Neural cell (in vitro differentiated cells): ENCODE measurements around the gene NOX4. TPM values are rescaled to one million over a fixed set of nuclear protein-coding genes. Genes with fewer than 3 reads are reported as not detected.

ENCODE experiments used
- H2AFZ ChIP-seq: fragments of 200-600, 300-800 bp; sonication (generic), shearing (Covaris generic); 2 replicates; pipeline ENCODE4 v1.6.0; 2014; ENCODE audit warnings: low read depth, mild to moderate bottlenecking, antibody characterized with exemption, low read length, moderate library complexity
- H3F3A ChIP-seq: fragments of 200-600 bp; shearing (Covaris generic); 2 replicates; pipeline ENCODE4 v1.6.1; 2016; ENCODE audit warnings: mild to moderate bottlenecking, moderate library complexity, mixed read lengths, antibody characterized with exemption, low read length; ENCODE audit not compliant: insufficient read depth, poor library complexity, severe bottlenecking
- H3K27ac ChIP-seq: fragments of 200-600, 300-800 bp; sonication (generic), shearing (Covaris generic); 2 replicates; pipeline ENCODE4 v1.5.1; 2014; ENCODE audit warnings: mild to moderate bottlenecking, low read length, moderate library complexity
- H3K27me3 ChIP-seq: fragments of 300-800, 200-600 bp; sonication (generic), shearing (Covaris generic); 2 replicates; pipeline ENCODE4 v1.6.0; 2014; ENCODE audit warnings: mild to moderate bottlenecking, low read depth, low read length, moderate library complexity; ENCODE audit not compliant: insufficient read depth
- H3K36me3 ChIP-seq: fragments of 300-800, 200-600 bp; sonication (generic), shearing (Covaris generic); 2 replicates; pipeline ENCODE4 v1.5.1; 2014; ENCODE audit warnings: mild to moderate bottlenecking, antibody characterized with exemption, low read length, moderate library complexity; ENCODE audit not compliant: insufficient read depth
- H3K4me2 ChIP-seq: fragments of 300-800, 200-600 bp; sonication (generic), shearing (Covaris generic); 2 replicates; pipeline ENCODE4 v1.6.0; 2014; ENCODE audit warnings: mild to moderate bottlenecking, low read length
- H3K4me3 ChIP-seq: fragments of 300-800, 200-600 bp; sonication (generic), shearing (Covaris generic); 2 replicates; pipeline ENCODE4 v1.5.1; 2014; ENCODE audit warnings: mild to moderate bottlenecking, low read length, moderate library complexity
- H3K79me2 ChIP-seq: fragments of 200-600 bp; shearing (Covaris generic); replicated peaks from 2 replicates; pipeline ENCODE4 v1.6.0; 2014; ENCODE audit warnings: mild to moderate bottlenecking, low read length, moderate library complexity; ENCODE audit not compliant: insufficient read depth
- H3K9ac ChIP-seq: fragments of 300-800, 200-600 bp; sonication (generic), shearing (Covaris generic); 2 replicates; pipeline ENCODE4 v1.6.1; 2016; ENCODE audit warnings: mild to moderate bottlenecking, low read length, mixed read lengths
- H3K9me2 ChIP-seq: fragments of 200-600 bp; shearing (Covaris generic); 2 replicates; pipeline ENCODE4 v1.6.1; 2016; ENCODE audit warnings: mild to moderate bottlenecking, low read length, mixed read lengths; ENCODE audit not compliant: insufficient read depth
- H3K9me3 ChIP-seq: fragments of 200-600, 300-800 bp; sonication (generic), shearing (Covaris generic); 2 replicates; pipeline ENCODE4 v1.6.1; 2016; ENCODE audit warnings: mild to moderate bottlenecking, mixed run types, low read length, moderate library complexity, mixed read lengths
- H4K20me1 ChIP-seq: fragments of 200-600 bp; shearing (Covaris generic); 2 replicates; pipeline ENCODE4 v1.6.1; 2016; ENCODE audit warnings: mild to moderate bottlenecking, mixed run types; ENCODE audit not compliant: insufficient read depth
- EP300 ChIP-seq: fragments of 450-650 bp; conservative IDR thresholded peaks from 2 replicates; pipeline ENCODE4 v1.6.1; 2014; ENCODE audit warnings: antibody characterized with exemption, mild to moderate bottlenecking, moderate library complexity; ENCODE audit not compliant: poor library complexity, severe bottlenecking
- EZH2 ChIP-seq: fragments of 200-600, 300-800 bp; shearing (Covaris generic), sonication (generic); IDR thresholded peaks from 2 replicates; pipeline ENCODE4 v1.6.1; 2014; ENCODE audit warnings: antibody characterized with exemption, low read length, borderline replicate concordance, mild to moderate bottlenecking; ENCODE audit not compliant: insufficient read depth, poor library complexity, severe bottlenecking
- MXI1 ChIP-seq: fragments of 450-650 bp; conservative IDR thresholded peaks from 2 replicates; pipeline ENCODE4 v1.6.1; 2014; ENCODE audit warnings: antibody characterized with exemption, mild to moderate bottlenecking; ENCODE audit not compliant: poor library complexity, severe bottlenecking
- POLR2AphosphoS5 ChIP-seq: IDR thresholded peaks from 2 replicates; pipeline ENCODE4 v1.6.1; 2012
- RAD21 ChIP-seq: fragments of 450-650 bp; conservative IDR thresholded peaks from 2 replicates; pipeline ENCODE4 v1.6.1; 2014; ENCODE audit warnings: antibody characterized with exemption, mild to moderate bottlenecking, moderate library complexity
- SMC3 ChIP-seq: fragments of 450-650 bp; conservative IDR thresholded peaks from 2 replicates; pipeline ENCODE4 v1.6.1; 2014; ENCODE audit warnings: antibody characterized with exemption, mild to moderate bottlenecking, moderate library complexity; ENCODE audit not compliant: poor library complexity
- TAF1 ChIP-seq: IDR thresholded peaks from 2 replicates; pipeline ENCODE4 v1.6.1; 2012; ENCODE audit warnings: low read depth
- polyA minus RNA-seq: library from RNA; depleted of rRNA, polyadenylated mRNA; stranded (reverse); fragments of >200 nt; gene quantifications from 2 replicates; pipeline ENCODE4 v1.2.3, GENCODE V29; 2014
- polyA plus RNA-seq: library from polyadenylated mRNA; depleted of rRNA; stranded (reverse); fragments of >200 nt; gene quantifications from 2 replicates; pipeline ENCODE4 v1.2.3, GENCODE V29; 2014
- TF ChIP-seq, protein P1 (sequence below): fragments of 450-650 bp; IDR thresholded peaks from 2 replicates; pipeline ENCODE4 v1.5.1; 2014; ENCODE audit warnings: antibody characterized with exemption, mild to moderate bottlenecking, moderate library complexity; ENCODE audit not compliant: poor library complexity, severe bottlenecking
- TF ChIP-seq, protein P2 (sequence below): IDR thresholded peaks from 2 replicates; pipeline ENCODE4 v1.6.1; 2012; ENCODE audit warnings: borderline replicate concordance

Gene NOX4
- polyA plus RNA-seq = 0.71 and 0.96 TPM in 2 replicates
- polyA minus RNA-seq = 5.1 TPM in 2 replicates

DNA sequence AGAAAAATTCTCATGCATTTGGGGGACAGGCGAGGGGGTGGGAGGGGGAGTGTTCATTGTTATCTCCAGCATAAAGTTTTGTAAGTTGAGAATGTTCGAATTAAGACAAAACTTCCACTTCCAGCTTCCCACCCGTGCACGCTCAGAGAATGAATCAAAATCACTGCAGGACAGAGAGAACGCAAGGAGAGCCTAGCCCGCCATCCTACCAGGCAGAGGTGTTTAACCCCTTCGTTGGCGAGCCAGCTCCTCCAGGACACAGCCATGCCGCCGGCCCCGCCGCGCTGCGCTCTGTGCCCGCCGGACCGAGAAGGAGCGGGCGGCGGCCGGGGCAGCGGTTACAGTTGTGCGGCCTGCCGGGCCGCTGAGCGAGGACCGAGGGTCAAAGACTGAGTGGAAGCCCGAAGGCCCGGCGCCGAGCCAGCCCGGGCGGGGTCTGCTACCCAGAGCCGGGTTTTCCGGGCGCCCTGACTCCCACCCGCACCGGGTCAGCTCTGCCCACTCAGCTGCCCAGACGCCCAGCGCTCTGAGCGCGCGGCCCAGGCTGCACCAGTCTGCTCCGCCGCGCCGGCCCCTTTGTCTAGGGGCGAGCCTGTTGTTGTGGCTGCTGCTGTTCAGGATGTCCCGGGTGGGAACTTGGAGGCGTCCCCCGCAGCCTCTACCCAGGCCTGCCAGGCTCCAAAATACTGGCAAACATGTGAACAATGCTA is at the start of gene NOX4:
TSS of gene NOX4 (minus strand) at position 395 of the 710 bp plus-strand sequence. CDS start at position 266, 129 bp downstream.
- Histone ChIP-seq H3K79me2 (no peaks in the 10 kb centered on the region), H3K36me3 (no peaks in the 10 kb centered on the region), H3K27me3 (no peaks in the 10 kb centered on the region), H3K9ac (peak within 1 kb of the TSS; percentile 38), H4K20me1 (no peaks in the 10 kb centered on the region), H3K9me2 (no peaks in the 10 kb centered on the region), H3K27ac (no peak within 1 kb of the TSS), H3K9me3 (no peaks in the 10 kb centered on the region), H3K4me3 (peak within 1 kb of the TSS; percentile 66), H3F3A (no peaks in the 10 kb centered on the region), H3K4me2 (no peak within 1 kb of the TSS), H2AFZ (peak within 1 kb of the TSS; percentile 22)
- TF ChIP-seq TAF1 = no peak
- peak; percentile 23 for TF ChIP-seq SMC3

DNA sequence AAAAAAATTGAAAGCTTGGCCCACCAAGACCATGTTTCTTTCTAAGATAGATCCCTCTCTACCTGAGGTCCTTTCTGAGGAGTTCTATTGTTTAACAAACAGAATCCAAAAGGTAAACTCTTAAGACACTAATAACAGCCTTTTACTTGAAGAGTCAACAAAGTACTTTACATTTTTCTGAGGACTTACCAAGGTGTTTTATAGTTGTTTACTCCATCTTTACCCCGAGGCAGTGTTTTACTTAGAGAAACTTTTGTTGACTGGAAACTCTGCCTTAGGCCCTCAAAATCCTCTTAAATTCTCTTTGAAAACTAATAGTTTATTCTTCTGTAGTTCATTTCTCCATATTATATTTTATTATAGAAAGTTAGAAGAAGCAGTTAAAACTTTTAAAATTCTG is 49.7 kb upstream of the NOX4 start:
- Histone ChIP-seq H3K4me2 (no peak overlapping the region), H3K9me3 (no peaks in the 10 kb centered on the region), H4K20me1 (no peaks in the 10 kb centered on the region), H3K79me2 (no peaks in the 10 kb centered on the region), H3K27me3 (no peaks in the 10 kb centered on the region), H3K9me2 (no peaks in the 10 kb centered on the region), H3K9ac (no peak overlapping the region), H3K27ac (no peak overlapping the region), H3F3A (no peaks in the 10 kb centered on the region), H3K4me3 (no peak overlapping the region), H3K36me3 (no peaks in the 10 kb centered on the region), H2AFZ (no peak overlapping the region)
- TF ChIP-seq POLR2AphosphoS5 (no peak), SMC3 (no peak), TAF1 (no peak), EP300 (no peak), RAD21 (no peak), MXI1 (no peak), EZH2 (no peak)
- TF ChIP-seq, protein P1, sequence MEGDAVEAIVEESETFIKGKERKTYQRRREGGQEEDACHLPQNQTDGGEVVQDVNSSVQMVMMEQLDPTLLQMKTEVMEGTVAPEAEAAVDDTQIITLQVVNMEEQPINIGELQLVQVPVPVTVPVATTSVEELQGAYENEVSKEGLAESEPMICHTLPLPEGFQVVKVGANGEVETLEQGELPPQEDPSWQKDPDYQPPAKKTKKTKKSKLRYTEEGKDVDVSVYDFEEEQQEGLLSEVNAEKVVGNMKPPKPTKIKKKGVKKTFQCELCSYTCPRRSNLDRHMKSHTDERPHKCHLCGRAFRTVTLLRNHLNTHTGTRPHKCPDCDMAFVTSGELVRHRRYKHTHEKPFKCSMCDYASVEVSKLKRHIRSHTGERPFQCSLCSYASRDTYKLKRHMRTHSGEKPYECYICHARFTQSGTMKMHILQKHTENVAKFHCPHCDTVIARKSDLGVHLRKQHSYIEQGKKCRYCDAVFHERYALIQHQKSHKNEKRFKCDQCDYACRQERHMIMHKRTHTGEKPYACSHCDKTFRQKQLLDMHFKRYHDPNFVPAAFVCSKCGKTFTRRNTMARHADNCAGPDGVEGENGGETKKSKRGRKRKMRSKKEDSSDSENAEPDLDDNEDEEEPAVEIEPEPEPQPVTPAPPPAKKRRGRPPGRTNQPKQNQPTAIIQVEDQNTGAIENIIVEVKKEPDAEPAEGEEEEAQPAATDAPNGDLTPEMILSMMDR = no peak
- TF ChIP-seq, protein P2, sequence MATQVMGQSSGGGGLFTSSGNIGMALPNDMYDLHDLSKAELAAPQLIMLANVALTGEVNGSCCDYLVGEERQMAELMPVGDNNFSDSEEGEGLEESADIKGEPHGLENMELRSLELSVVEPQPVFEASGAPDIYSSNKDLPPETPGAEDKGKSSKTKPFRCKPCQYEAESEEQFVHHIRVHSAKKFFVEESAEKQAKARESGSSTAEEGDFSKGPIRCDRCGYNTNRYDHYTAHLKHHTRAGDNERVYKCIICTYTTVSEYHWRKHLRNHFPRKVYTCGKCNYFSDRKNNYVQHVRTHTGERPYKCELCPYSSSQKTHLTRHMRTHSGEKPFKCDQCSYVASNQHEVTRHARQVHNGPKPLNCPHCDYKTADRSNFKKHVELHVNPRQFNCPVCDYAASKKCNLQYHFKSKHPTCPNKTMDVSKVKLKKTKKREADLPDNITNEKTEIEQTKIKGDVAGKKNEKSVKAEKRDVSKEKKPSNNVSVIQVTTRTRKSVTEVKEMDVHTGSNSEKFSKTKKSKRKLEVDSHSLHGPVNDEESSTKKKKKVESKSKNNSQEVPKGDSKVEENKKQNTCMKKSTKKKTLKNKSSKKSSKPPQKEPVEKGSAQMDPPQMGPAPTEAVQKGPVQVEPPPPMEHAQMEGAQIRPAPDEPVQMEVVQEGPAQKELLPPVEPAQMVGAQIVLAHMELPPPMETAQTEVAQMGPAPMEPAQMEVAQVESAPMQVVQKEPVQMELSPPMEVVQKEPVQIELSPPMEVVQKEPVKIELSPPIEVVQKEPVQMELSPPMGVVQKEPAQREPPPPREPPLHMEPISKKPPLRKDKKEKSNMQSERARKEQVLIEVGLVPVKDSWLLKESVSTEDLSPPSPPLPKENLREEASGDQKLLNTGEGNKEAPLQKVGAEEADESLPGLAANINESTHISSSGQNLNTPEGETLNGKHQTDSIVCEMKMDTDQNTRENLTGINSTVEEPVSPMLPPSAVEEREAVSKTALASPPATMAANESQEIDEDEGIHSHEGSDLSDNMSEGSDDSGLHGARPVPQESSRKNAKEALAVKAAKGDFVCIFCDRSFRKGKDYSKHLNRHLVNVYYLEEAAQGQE = no peak
